ENCODE data around the gene C17orf67. TPM values are rescaled to one million over a fixed set of nuclear protein-coding genes. Genes with fewer than 3 reads are reported as not detected.

The C17orf67 gene
- total and polyA plus RNA-seq, 9 of the 15 experiments (the other 6 are each of a cell fraction or from before 2014, with no cell fraction given), result 0.07 to 1.7 (median 0.59) TPM

- FAIRE-seq (no peak), ATAC-seq (no peak), DNase-seq (ENCODE audit: extremely low read depth in 1 of 4, low spot score in 3 of 4) (no peak)
- no TSS peak for BruUV-seq (replicated peaks)
- Histone ChIP-seq H3K79me2 (ENCODE audit: control insufficient read depth, insufficient read depth, low read length) (peaks cover 28% of the 10 kb centered on the region; the same call in 2 of the 3 replicates), H3K27ac (ENCODE audit: extremely low read depth, low read depth, low read length) (no peak overlapping the region), H3K36me3 (ENCODE audit: control insufficient read depth, insufficient read depth, low read length) (peaks cover 10% of the 10 kb centered on the region; the same call in 2 of the 3 replicates), H2AFZ (ENCODE audit: low read depth, low read length) (no peak overlapping the region), H3K27me3 (ENCODE audit: control insufficient read depth in 2 of 2, insufficient read depth in 2 of 2, low read length in 2 of 2) (no peaks in the 10 kb centered on the region), H3K9ac (ENCODE audit: insufficient read depth in 1 of 2, low read depth in 2 of 2, low read length in 2 of 2) (no peak overlapping the region), H3K9me3 (replicated peaks; ENCODE audit: control insufficient read depth, insufficient read depth, low read depth, low read length) (no peaks in the 10 kb centered on the region), H4K20me1 (replicated peaks; ENCODE audit: control insufficient read depth, insufficient read depth, low read length) (no peaks in the 10 kb centered on the region; the same call in 1 of the 2 replicates), H3K4me1 (replicated peaks in 1 of 2; ENCODE audit: control insufficient read depth in 2 of 2, insufficient read depth in 2 of 2, low read length in 2 of 2) (peaks cover 12 to 24% of the 10 kb centered on the region in 2 experiments; a peak in 4 of 5 replicates), H3K4me2 (ENCODE audit: insufficient read depth, low read length) (no peak overlapping the region), H3K9me1 (ENCODE audit: control insufficient read depth, insufficient read depth, low read length) (no peaks in the 10 kb centered on the region), H3K4me3 (no peak overlapping the region)
- 76% methylated on average over 7 of the region's 7 CpGs for WGBS (ENCODE audit: insufficient coverage, low coverage, missing lambda C conversion rate)
- CTCF ChIA-PET (ENCODE audit: low intra/inter-chr PET ratio), result no interaction called here
- intact Hi-C loops (cut with micrococcal nuclease) (loop anchor here (5.0 kb wide), 1 partner anchor 81 kb away; the partner anchor contains the start of gene TRIM25), in situ Hi-C loops (cut with MboI) (no loop called here)
- POLR2A ChIA-PET, result interaction anchor here (0.7 kb wide), 1 partner anchor 195 kb away, joined by 3 read pairs; no protein-coding TSS in a partner anchor
- TF ChIP-seq TBP (optimal IDR thresholded peaks at IDR 0.05; ENCODE audit: low read depth, low read length), result no peak
- no peak for TF ChIP-seq CBX2 (IDR thresholded peaks at IDR 0.05; ENCODE audit: insufficient read depth, low read length, poor library complexity, severe bottlenecking)
- TF ChIP-seq CBX8 (IDR thresholded peaks at IDR 0.05; ENCODE audit: borderline replicate concordance, extremely low read depth, low read depth, low read length, poor library complexity, severe bottlenecking), result no peak
- no peak for TF ChIP-seq ASH1L (IDR thresholded peaks at IDR 0.05; ENCODE audit: borderline replicate concordance, low read depth, partially characterized antibody)
- no peak for TF ChIP-seq HNRNPH1 (optimal IDR thresholded peaks at IDR 0.05; ENCODE audit: low read depth, low read length)
- TF ChIP-seq PTTG1 (tag; IDR thresholded peaks at IDR 0.05; ENCODE audit: low read depth), result no peak
- TF ChIP-seq ZNF511 (CRISPR knock-in tag; IDR thresholded peaks at IDR 0.05), result no peak
- TF ChIP-seq NFYB (IDR thresholded peaks at IDR 0.05; ENCODE audit: extremely low read depth, insufficient read length), result no peak
- TF ChIP-seq ZZZ3 (IDR thresholded peaks at IDR 0.05), result no peak
Measured at GRCh38 chr17:56830726-56831368, 2.9 kb downstream of the C17orf67 start.

Measured in K562 (cell line).